GM19463 (cell line): Measurements from ENCODE around the gene PAM16.
A peak's percentile ranks its signal among the peaks of the same experiment; 100 is the strongest.

Experiments used
- ATAC-seq: cut with Tn5 transposase; IDR thresholded peaks from one replicate; pipeline ENCODE4 v1.9.1; 2021; ENCODE audit warnings: mild to moderate bottlenecking, moderate library complexity; ENCODE audit not compliant: unreplicated experiment

PAM16 gene

DNA sequence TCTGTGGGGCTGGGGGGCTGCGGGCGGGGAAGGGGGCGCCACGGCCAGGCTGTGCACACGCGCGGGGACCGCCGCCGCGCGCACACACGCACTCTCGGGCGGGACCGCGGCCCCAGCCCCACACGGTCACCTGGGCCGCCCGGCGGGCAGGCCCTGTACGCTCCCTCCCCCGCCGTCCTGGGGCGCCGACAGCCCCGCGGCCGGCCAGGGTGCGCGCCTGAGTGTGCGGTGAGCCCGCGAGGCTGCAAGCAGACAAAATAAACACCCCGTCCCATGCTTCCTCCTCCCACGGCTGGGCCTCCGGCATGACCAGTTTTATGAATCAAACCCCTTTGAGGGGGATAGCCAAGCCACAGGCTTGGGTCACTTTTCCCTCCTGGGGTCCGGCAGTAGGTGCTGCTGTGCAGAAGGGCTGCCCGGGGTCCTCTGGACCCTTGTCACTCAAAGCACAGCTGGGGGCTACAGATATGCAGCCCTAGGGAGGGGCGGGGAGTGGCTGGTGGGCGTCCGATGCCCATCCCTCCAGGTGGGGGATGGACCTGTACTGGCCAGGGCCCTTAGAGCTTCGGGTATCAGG, 21.0 kb upstream of the PAM16 start:
- ATAC-seq: peak; percentile 33

- peak; percentile 79 for ATAC-seq
These were observed 20.4 kb upstream of the PAM16 start, which contains the start of gene VASN for GRCh38 chr16:4371357-4372000. TSS of gene VASN (plus strand) at chr16:4371848. CDS start at chr16:4380878, 9,030 bp downstream.

- no peak for ATAC-seq
These were observed 19.6 kb upstream of the PAM16 start for GRCh38 chr16:4370570-4371356.

- no peak for ATAC-seq
These were observed 19.0 kb upstream of the PAM16 start for GRCh38 chr16:4370151-4370550.

DNA sequence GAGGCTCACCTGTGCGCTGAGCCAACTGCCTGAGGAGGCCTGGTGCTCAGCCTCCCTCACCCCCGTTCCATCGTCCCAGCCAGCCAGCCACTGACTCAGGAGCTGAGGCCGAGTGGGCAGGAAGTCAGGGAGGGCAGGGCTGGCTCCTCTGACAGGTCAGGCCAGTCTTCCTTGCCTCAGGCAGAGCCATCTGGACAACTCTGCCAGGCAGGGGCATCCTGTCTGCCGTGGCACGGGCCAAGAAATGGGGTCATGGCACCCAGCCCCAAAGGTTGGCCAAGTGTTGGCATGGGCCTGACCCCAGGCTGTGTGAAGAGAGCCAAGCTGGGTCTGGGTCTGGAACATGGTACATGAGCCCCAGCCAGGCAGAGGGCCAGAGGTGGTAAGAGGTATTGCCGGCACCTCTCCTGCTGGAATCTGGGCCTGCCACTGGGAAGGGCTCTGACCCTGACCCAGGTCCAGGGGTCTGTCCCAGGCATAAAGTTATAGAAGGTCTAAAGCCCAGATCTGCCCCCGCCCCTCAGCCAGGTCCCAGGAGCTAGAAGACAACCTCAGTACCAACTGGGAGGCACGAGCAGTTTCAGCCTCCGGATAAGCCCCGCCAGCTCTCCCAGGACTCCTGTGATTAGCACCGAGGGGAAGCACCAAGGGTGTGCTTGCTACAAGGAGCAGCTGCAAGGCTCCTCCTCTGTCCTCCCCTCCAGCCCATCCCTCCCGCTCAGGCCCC, 18.0 kb upstream of the PAM16 start:
- ATAC-seq: no peak

DNA sequence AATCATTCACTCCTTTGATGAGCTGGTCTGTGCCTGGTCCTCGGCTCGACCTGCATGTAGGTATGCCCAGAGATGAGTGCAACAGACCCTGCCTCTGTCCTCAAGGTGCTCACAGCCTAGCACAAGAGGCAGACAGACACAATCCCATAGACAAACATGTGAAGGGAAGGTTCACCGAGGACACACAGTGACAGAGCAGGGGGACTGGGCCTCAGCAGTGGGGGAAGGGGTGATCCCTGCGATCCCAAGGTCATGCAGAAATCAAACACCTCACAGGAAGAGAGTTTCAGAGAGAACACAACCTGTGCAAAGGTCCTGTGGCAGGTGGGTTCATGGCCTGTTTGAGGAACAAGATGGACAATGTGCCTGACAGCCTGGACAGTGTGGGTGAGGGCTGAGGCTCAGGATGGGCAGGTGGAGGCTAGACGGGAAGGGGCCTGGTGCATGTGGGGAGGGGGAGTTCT, 16.3 kb upstream of the PAM16 start:
- no peak for ATAC-seq

DNA sequence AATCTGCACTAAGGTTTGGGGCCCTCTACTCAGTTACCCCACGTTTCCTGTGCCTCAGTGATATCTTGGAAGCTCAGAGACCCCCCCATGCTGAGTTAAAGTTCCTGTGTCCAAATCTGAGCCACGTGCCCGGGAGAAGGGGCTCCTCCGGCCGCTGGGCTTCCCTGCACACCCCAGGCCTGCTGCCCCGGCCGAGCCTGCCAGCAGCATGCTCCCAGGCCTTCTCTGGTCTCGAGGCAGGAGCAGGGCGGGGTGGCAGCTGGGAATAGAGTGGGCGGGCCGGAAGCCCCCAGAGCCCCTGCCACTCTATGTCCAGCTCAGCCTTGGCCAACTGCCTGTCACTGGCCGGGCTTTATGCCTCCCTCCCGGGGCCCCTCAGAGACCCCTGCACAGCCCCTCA, 14.9 kb upstream of the PAM16 start:
- ATAC-seq: no peak

- ATAC-seq: no peak
These were observed 14.5 kb upstream of the PAM16 start for GRCh38 chr16:4365615-4366014.

GRCh38 chr16:4365014-4365406, 13.9 kb upstream of the PAM16 start:
- ATAC-seq: no peak

DNA sequence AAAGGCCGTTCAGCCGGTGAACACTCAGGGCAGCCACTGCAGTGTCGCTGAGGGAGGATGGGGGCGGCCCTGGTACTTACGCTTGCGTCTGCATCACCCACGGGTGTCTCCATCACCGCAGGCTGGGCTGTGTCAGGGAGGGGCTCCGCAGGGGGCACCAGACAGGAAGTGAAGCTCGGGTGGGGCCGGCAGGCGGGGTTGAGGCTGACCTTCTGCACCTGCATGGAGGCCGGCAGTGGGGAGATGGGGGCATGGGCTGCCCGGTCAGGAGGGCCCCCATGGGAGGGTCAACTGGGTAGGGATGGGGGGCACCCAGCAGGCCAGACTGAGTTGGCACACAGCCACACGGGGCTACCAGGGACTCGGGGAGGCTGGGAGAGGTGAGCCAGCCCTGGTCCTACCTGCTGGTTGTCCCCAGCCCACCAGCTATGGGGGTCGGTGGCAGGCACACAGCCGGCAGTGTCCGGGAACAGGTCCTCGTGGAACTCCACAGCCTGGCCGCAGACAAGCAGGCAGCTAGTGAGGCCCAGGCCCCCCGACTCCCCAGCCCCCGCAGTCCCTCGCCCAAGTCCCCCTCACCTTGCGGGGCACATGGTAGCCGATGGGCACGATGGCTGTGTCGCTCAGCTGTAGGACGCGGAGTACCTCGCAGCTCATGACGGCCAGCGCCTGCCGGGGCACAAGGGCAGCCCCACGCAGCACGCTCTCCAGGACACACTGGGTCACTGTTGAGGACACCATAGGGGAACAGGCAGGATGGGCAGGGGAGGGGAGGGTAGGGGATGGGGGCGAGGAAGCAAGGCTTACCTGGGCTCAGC, 13.3 kb upstream of the PAM16 start:
- ATAC-seq: no peak

- ATAC-seq: no peak
These were observed 11.5 kb upstream of the PAM16 start for GRCh38 chr16:4362476-4363135.

DNA sequence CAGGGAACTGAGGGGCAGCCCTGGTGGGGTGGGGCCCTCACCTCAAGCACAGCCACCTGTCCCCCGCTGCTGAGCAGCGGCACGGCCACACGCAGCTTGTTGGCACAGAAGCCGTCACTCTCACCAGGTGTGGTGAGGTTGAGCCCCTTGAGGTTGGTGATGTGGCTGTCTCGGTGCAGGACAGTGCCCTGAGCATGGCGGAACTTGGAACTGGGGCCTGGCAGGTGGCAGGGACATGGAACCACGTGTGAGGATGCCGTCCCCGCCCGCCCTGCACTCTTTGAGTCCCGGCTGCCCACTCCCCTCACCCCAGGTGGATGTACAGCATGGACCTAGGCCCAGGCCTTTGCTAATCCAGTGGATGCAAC, 10.8 kb upstream of the PAM16 start:
- no peak for ATAC-seq

- no peak for ATAC-seq
These were observed 10.2 kb upstream of the PAM16 start for GRCh38 chr16:4361033-4361943.

- ATAC-seq: no peak
These were observed 9.5 kb upstream of the PAM16 start for GRCh38 chr16:4360538-4361021.

GRCh38 chr16:4359914-4360313, 8.8 kb upstream of the PAM16 start:
- no peak for ATAC-seq

DNA sequence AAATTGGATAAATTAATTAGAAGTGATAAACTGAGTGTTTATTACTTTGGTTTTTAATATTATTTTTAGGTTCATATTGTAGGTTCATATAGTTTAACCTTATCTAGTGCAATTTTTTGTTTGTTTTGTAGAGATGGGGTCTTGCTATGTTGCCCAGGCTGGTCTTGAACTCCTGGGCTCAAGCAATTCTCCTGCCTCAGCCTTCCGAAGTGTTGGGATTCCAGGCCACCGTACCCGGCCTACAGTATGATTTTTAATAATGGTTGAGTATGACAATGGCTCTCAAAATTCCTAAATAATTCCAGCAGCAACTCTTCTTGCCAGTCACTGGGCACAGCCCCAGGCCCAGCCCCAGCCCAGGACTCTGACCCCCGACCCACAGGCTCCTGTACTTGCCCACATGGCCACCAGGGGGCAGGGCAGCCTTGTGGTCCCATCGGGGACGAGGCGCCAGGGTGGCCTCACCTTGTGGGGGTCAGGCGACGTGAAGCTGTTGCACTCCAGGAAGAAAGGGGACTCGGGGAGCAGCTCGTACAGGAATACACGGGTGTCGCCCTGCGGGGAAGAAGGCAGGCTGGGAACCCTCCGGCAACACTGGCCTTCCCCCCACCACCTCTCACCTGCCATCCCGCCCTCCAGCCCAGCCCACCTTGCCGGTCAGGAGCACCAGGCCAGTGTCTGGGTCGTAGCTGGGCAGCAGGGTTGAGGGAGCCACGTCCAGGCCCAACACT, 7.9 kb upstream of the PAM16 start:
- ATAC-seq: no peak

- ATAC-seq: no peak
These were observed 7.1 kb upstream of the PAM16 start for GRCh38 chr16:4358236-4358635.

- ATAC-seq: no peak
These were observed 5.7 kb upstream of the PAM16 start for GRCh38 chr16:4356820-4357219.
